Heart left ventricle (tissue), 13 donors: ENCODE measurements around the gene MTPN.

Experiments
- POLR2A ChIP-seq, 2 donors: fragments of 450-650 bp; IDR thresholded peaks; one replicate each; pipeline ENCODE4 v1.6.1; 2017; ENCODE audit warnings: antibody characterized with exemption in 2 of 2, mild to moderate bottlenecking in 2 of 2, moderate library complexity in 2 of 2
- TF ChIP-seq, protein P1 (sequence below), 12 donors: fragments of 200-600 bp; sonication (generic) in 4 of 12; IDR thresholded peaks; one replicate each; pipeline versions ENCODE4 v1.5.0 to v1.8.0; 2018 to 2022; ENCODE audit warnings: antibody characterized with exemption in 12 of 12, mild to moderate bottlenecking in 5 of 12
- donor health status: ischemic (EF 13 %, LVEDD 7.1; RV severe dilation, severe dysfunction).
- donor health status: DM: no; HTN: yes; CAD: no.
- donor health status: DM: no; HTN: no; CAD: no.
- donor health status: ischemic (EF 25% LVEDD 6.9; RV normal size, moderate dysfunction).
- donor health status: ischemic (EF 25% LVEDD 5.7; RV mildly dilated, moderate dysfunction).
- donor health status: ischemic (EF 35%, LVEDD 5.7; RV mildly dilated, moderate dysfunction).
- donor health status: nonischemic (EF 11% LVEDD 7.7; RV severe dilation, severe dysfunction).
- donor health status: DM: yes; HTN: yes; CAD: no.
- donor health status: PGD.
- donor health status: ischemic (EF 29% LVEDD 5.4; RV normal size, mild dysfunction).
- donor health status: nonischemic (EF 23%, LVEDD 6.1; RV moderate dilation, normal function).

DNA sequence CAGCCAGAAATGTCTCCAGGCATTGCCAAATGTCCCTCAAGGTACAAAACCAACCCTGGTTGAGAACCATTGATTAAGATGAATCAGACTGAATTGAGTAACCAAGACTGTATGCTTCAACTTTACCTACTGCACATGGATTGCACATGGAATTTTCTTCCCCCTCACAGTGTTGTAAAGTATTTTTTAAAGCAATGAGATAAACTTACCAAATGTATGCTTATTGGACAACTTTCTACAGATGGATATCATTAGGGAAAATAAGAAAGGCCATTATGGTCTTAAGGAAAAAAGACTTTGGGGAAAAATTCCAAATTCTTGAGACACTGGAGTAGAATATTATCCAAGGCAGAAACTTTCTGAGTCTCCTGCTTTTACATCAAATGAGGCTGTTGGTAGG lies 20.9 kb upstream of the MTPN start:
- no peak for TF ChIP-seq POLR2A (IDR thresholded peaks at IDR 0.05)
- TF ChIP-seq, protein P1, sequence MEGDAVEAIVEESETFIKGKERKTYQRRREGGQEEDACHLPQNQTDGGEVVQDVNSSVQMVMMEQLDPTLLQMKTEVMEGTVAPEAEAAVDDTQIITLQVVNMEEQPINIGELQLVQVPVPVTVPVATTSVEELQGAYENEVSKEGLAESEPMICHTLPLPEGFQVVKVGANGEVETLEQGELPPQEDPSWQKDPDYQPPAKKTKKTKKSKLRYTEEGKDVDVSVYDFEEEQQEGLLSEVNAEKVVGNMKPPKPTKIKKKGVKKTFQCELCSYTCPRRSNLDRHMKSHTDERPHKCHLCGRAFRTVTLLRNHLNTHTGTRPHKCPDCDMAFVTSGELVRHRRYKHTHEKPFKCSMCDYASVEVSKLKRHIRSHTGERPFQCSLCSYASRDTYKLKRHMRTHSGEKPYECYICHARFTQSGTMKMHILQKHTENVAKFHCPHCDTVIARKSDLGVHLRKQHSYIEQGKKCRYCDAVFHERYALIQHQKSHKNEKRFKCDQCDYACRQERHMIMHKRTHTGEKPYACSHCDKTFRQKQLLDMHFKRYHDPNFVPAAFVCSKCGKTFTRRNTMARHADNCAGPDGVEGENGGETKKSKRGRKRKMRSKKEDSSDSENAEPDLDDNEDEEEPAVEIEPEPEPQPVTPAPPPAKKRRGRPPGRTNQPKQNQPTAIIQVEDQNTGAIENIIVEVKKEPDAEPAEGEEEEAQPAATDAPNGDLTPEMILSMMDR (IDR thresholded peaks at IDR 0.05) = no peak
